HepG2 (cell line): ENCODE measurements around the gene MED13L. TPM values are rescaled to one million over a fixed set of nuclear protein-coding genes. Genes with fewer than 3 reads are reported as not detected.

Source experiments
- ATAC-seq: fragments of 200-7000 bp; cut with Tn5 transposase; 3 replicates; pipeline ENCODE4 v1.9.1; 2020; ENCODE audit warnings: mild to moderate bottlenecking, moderate library complexity
- BruUV-seq: library from RNA; stranded (reverse); fragments of 400-500 nt; replicated peaks from 2 replicates; lab custom pipeline; 2021; lab: Mats Ljungman, UMichigan
- CTCF ChIA-PET: fragments of 300-600 bp; formaldehyde crosslinking; extraction: SDS; loops from one replicate; lab custom pipeline; 2021; ENCODE audit warnings: low total read pairs, inconsistent platforms, low intra/inter-chr PET ratio; lab: Yijun Ruan, JAX
- POLR2A ChIA-PET: fragments of 350-600 bp; sonication (Branson Sonifier 250); formaldehyde crosslinking; loops from one replicate; lab custom pipeline; 2020; ENCODE audit warnings: antibody characterized with exemption, inconsistent platforms; lab: Yijun Ruan, JAX
- DNase-seq: peaks from one replicate; pipeline ENCODE4 v3.0.0-alpha.2; 2015; ENCODE audit warnings: low spot score
- FAIRE-seq: peaks from 3 replicates; lab custom pipeline; 2011; peaks lifted over from hg19 to GRCh38; lab: Jason Lieb, UNC
- H2AFZ ChIP-seq: one replicate; pipeline ENCODE4 v1.6.1; 2011; ENCODE audit warnings: low read length, inconsistent platforms
- H3K27ac ChIP-seq: fragments of 300-600 bp; 3 replicates; pipeline ENCODE4 v1.8.0; 2011; ENCODE audit warnings: mixed run types, mild to moderate bottlenecking, mixed read lengths, low read length, inconsistent platforms; ENCODE audit not compliant: insufficient read depth; ENCODE audit errors: extremely low read length
- H3K27me3 ChIP-seq, 2 experiments: fragments of 200-600 bp in 1 of 2; 2 replicates in 1 of 2; 3 replicates in 1 of 2; pipeline versions ENCODE4 v1.6.0 to v1.8.0; 2011; ENCODE audit warnings: low read length in 2 of 2, mild to moderate bottlenecking in 2 of 2, moderate library complexity in 2 of 2, inconsistent platforms in 1 of 2; ENCODE audit not compliant: insufficient read depth in 2 of 2, control insufficient read depth in 1 of 2
- H3K36me3 ChIP-seq, 2 experiments: fragments of 200-600 bp in 1 of 2; replicated peaks in 1 of 2; 2 replicates in 1 of 2; 3 replicates in 1 of 2; pipeline versions ENCODE4 v1.5.1 to v1.8.0; 2011; ENCODE audit warnings: low read length in 2 of 2, inconsistent platforms in 1 of 2; ENCODE audit not compliant: insufficient read depth in 2 of 2, control insufficient read depth in 1 of 2
- H3K4me1 ChIP-seq: 2 replicates; pipeline ENCODE4 v1.5.1; 2012; ENCODE audit warnings: low read length, inconsistent platforms; ENCODE audit not compliant: insufficient read depth
- H3K4me2 ChIP-seq: 2 replicates; pipeline ENCODE4 v1.6.0; 2011; ENCODE audit warnings: low read depth, low read length, inconsistent platforms
- H3K4me3 ChIP-seq, 3 experiments: fragments of 200-600 bp in 1 of 3; sonication (generic), shearing (Covaris generic) in 1 of 3; replicated peaks in 1 of 3; 2 replicates each; pipeline ENCODE4 v1.5.1; 2011 to 2016; ENCODE audit warnings: low read length in 3 of 3, inconsistent platforms in 2 of 3, low read depth in 2 of 3, mild to moderate bottlenecking in 2 of 3, control low read depth in 1 of 3, mixed read lengths in 1 of 3; ENCODE audit not compliant: insufficient read depth in 1 of 3
- H3K79me2 ChIP-seq: one replicate; pipeline ENCODE4 v1.6.1; 2011; ENCODE audit warnings: low read length, inconsistent platforms; ENCODE audit not compliant: insufficient read depth
- H3K9ac ChIP-seq: 2 replicates; pipeline ENCODE4 v1.6.0; 2011; ENCODE audit warnings: mild to moderate bottlenecking, low read depth, low read length, inconsistent platforms; ENCODE audit not compliant: insufficient read depth
- H3K9me3 ChIP-seq: 2 replicates; pipeline ENCODE4 v1.5.1; 2012; ENCODE audit warnings: mild to moderate bottlenecking, low read length
- H4K20me1 ChIP-seq: 2 replicates; pipeline ENCODE4 v1.6.0; 2011; ENCODE audit warnings: inconsistent platforms, mild to moderate bottlenecking, low read length, moderate library complexity; ENCODE audit not compliant: insufficient read depth
- CENPT ChIP-seq: sonication (generic); formaldehyde crosslinking; IDR thresholded peaks from 2 replicates; pipeline ENCODE4 v1.8.0; 2022; ENCODE audit warnings: low read depth, mild to moderate bottlenecking, moderate library complexity, missing genetic modification reagents
- CSRNP1 ChIP-seq: sonication (generic); formaldehyde crosslinking; IDR thresholded peaks from 2 replicates; pipeline ENCODE4 v1.8.1; 2023; ENCODE audit warnings: mild to moderate bottlenecking, missing genetic modification reagents
- FUBP1 ChIP-seq: sonication (generic); formaldehyde crosslinking; IDR thresholded peaks from 2 replicates; pipeline ENCODE4 v1.5.1; 2020; ENCODE audit warnings: missing genetic modification reagents, mild to moderate bottlenecking, borderline replicate concordance
- HINFP ChIP-seq: sonication (generic); formaldehyde crosslinking; IDR thresholded peaks from 2 replicates; pipeline ENCODE4 v1.4.0; 2020; ENCODE audit warnings: low read depth, mild to moderate bottlenecking, missing genetic modification reagents
- KAT2B ChIP-seq: fragments of 150-350 bp; IDR thresholded peaks from 2 replicates; pipeline ENCODE4 v1.6.1; 2014; ENCODE audit warnings: low read depth, low read length, borderline replicate concordance
- KLF9 ChIP-seq: IDR thresholded peaks from 2 replicates; pipeline ENCODE4 v1.6.1; 2016; ENCODE audit warnings: low read depth
- LBX2 ChIP-seq: sonication (generic); formaldehyde crosslinking; IDR thresholded peaks from 2 replicates; pipeline ENCODE4 v1.5.0; 2020; ENCODE audit warnings: missing genetic modification reagents, mild to moderate bottlenecking, borderline replicate concordance
- NR3C1 ChIP-seq: sonication (generic); formaldehyde crosslinking; IDR thresholded peaks from 2 replicates; pipeline ENCODE4 v1.4.0; 2020; ENCODE audit warnings: missing genetic modification reagents
- SNAPC2 ChIP-seq: sonication (generic); formaldehyde crosslinking; IDR thresholded peaks from 2 replicates; pipeline ENCODE4 v1.8.1; 2022; ENCODE audit warnings: mild to moderate bottlenecking, missing genetic modification reagents
- TAF1 ChIP-seq: sonication (generic); formaldehyde crosslinking; IDR thresholded peaks from 2 replicates; pipeline ENCODE4 v1.4.0; 2020; ENCODE audit warnings: missing genetic modification reagents
- TCF12 ChIP-seq, 2 experiments: fragments of 450-650 bp in 1 of 2; sonication (generic) in 1 of 2; formaldehyde crosslinking in 1 of 2; IDR thresholded peaks; 2 replicates each; pipeline versions ENCODE4 v1.6.1 to v1.8.0; 2017 to 2022; ENCODE audit warnings: antibody characterized with exemption in 1 of 2, mild to moderate bottlenecking in 1 of 2, missing genetic modification reagents in 1 of 2, moderate library complexity in 1 of 2
- ZBTB42 ChIP-seq: sonication (generic); formaldehyde crosslinking; IDR thresholded peaks from 2 replicates; pipeline ENCODE4 v1.5.0; 2020; ENCODE audit warnings: mild to moderate bottlenecking, missing genetic modification reagents
- ZEB1 ChIP-seq: IDR thresholded peaks from 2 replicates; pipeline ENCODE4 v1.6.1; 2012; ENCODE audit warnings: mild to moderate bottlenecking, low read depth, inconsistent platforms; ENCODE audit not compliant: insufficient replicate concordance
- ZNF24 ChIP-seq: fragments of 450-650 bp; IDR thresholded peaks from 2 replicates; pipeline ENCODE4 v1.6.1; 2017; ENCODE audit warnings: antibody characterized with exemption, mild to moderate bottlenecking
- ZNF30 ChIP-seq: sonication (generic); formaldehyde crosslinking; IDR thresholded peaks from 2 replicates; pipeline ENCODE4 v1.5.0; 2020; ENCODE audit warnings: mild to moderate bottlenecking, missing genetic modification reagents
- WGBS: methylation state at CpG from one replicate; pipeline ENCODE4 v1.1.6; 2017; ENCODE audit warnings: low lambda C conversion rate; 5-methylcytosine and 5-hydroxymethylcytosine counted together
- in situ Hi-C: cut with HindIII; loops from 2 replicates; pipeline ENCODE4 v1.10.0; 2017; ENCODE audit warnings: low pct_unique_long_range_greater_than_20kb; ENCODE audit not compliant: extremely low pct_ligation_motif_present
- intact Hi-C: fragments of 100-400 bp; cut with micrococcal nuclease; formaldehyde crosslinking; loops from one replicate; pipeline ENCODE4 v1.10.0; 2022; ENCODE audit not compliant: unreplicated experiment
- polyA plus RNA-seq, 8 experiments: library from polyadenylated mRNA; depleted of rRNA in 3 of 8; stranded (reverse) in 7 of 8; unstranded in 1 of 8; fragments of >200 nt; fragmentation: Illumina TruSeq in 4 of 8; extraction: Trizol in 4 of 8; gene quantifications; 2 replicates each; pipeline versions ENCODE4 v1.2.1 to v1.2.3, GENCODE V29; 2011 to 2016; ENCODE audit warnings: low read depth in 4 of 8, missing spikeins in 1 of 8, mixed read lengths in 1 of 8; ENCODE audit not compliant: insufficient read depth in 1 of 8
- total RNA-seq, 5 experiments: library from RNA; depleted of rRNA; stranded (reverse); fragments of >200 nt; fragmentation: Illumina TruSeq; extraction: Trizol; gene quantifications; 2 replicates each; pipeline ENCODE4 v1.2.3, GENCODE V29; 2016; ENCODE audit warnings: low read depth in 1 of 5

The MED13L gene
- total and polyA plus RNA-seq, 2 of the 13 experiments (the other 11 are each of a cell fraction or from before 2014, with no cell fraction given), result 24.8 to 38.9 TPM

- in situ Hi-C loops, result no loop called here
- no peak for ATAC-seq
- no peak overlapping the region for H3K27ac ChIP-seq
- TF ChIP-seq KLF9 (CRISPR knock-in tag) (no peak), ZEB1 (no peak), ZNF30 (no peak), TCF12 (IDR thresholded peaks at IDR 0.05) (no peak), TCF12 (CRISPR knock-in tag; IDR thresholded peaks at IDR 0.05) (no peak), NR3C1 (CRISPR knock-in tag) (no peak), CENPT (CRISPR knock-in tag) (no peak), LBX2 (CRISPR knock-in tag) (no peak), CSRNP1 (CRISPR knock-in tag) (no peak), SNAPC2 (CRISPR knock-in tag) (no peak), HINFP (CRISPR knock-in tag) (no peak), ZNF24 (no peak), FUBP1 (CRISPR knock-in tag) (no peak), TAF1 (CRISPR knock-in tag) (no peak), ZBTB42 (CRISPR knock-in tag) (no peak), KAT2B (no peak)
- TF ChIP-seq, all 625 proteins: peak for 0
- Histone ChIP-seq H3K4me3 (no peak overlapping the region), H3K4me2 (no peak overlapping the region), H3K9ac (no peak overlapping the region), H3K9me3 (no peaks in the 10 kb centered on the region), H2AFZ (no peak overlapping the region), H3K27me3 (no peaks in the 10 kb centered on the region), H3K4me1 (peaks cover 26% of the 10 kb centered on the region), H3K36me3 (no peaks in the 10 kb centered on the region), H4K20me1 (no peaks in the 10 kb centered on the region), H3K79me2 (no peaks in the 10 kb centered on the region)
- BruUV-seq, result no TSS peak
- WGBS, result 86% methylated on average over 3 of the region's 5 CpGs
- POLR2A ChIA-PET, result interaction anchor here (1.1 kb wide), 1 partner anchor 27 kb away, joined by 3 read pairs; no protein-coding TSS in a partner anchor
- CTCF ChIA-PET, result no interaction called here
- DNase-seq, result no peak
- intact Hi-C loops, result no loop called here
- FAIRE-seq, result no peak
Measured at GRCh38 chr12:115945491-115945885, 332.0 kb downstream of the MED13L start.
